Measurements from ENCODE around the gene NTN5. TPM values are rescaled to one million over a fixed set of nuclear protein-coding genes. Genes with fewer than 3 reads are reported as not detected.
"Not testable (repeated sequence)": the region's sequence is repeated elsewhere in the genome, so short reads cannot be mapped to it uniquely, and the experiment has no call there.

NTN5 gene
- total RNA-seq (2014; rRNA removed; shearing (Covaris generic)): not detected in 2 replicates
- not detected in 2 replicates for polyA plus RNA-seq (2015; cell fraction: cytosol; rRNA removed)
- not detected in 2 replicates for polyA plus RNA-seq (2015; cell fraction: nucleus; rRNA removed)

DNA sequence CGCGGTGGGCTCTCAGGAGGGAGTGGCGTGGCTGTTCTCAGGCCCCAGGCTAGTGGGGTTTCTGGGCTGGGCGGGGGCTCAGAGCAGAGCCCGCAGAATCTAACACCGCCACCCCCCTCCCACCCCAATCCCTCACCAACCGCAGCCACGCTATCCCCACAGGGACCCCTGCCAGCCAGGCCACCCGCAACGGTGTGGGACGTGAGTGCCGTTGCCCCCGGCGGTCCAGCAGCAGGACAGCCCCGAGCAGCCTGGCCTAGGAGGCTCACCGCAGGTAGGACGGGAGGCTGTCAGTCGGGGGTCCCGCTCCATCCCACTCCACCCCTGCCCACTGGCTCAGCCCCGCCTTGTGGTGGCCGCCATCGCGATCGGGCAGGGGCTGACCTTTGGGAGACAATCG lies at the start of gene NTN5:
TSS of gene NTN5 (minus strand) at position 24 of the 400 bp plus-strand sequence. CDS start 2,031 bp downstream, outside the sequence.
- no peak for DNase-seq (ENCODE audit: low read depth)

DNA sequence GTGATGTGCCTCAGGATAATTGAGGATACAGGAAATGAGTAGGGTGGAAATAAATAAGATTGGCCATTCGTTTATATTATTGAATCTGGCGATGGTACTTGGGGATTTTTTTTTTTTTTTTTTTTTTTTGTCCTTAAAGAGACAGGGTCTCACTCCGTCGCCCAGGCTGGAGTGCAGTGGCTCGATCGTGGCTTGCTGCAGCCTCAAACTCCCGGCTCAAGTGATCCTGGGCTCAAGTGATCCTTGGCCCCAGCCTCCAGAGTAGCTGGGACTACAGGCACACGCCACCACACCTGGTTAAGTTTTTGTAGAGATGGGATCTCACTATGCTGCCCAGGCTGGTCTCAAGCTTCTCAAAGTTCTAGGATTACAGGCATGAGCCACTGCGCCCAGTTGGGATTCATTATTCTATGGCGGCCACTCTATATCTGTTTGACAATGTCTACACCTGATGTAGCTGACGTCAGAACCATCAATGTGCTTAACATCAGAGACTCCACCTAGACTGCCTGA lies 49.4 kb upstream of the NTN5 start:
- DNase-seq (ENCODE audit: low read depth): no peak

- peak; percentile 97 for DNase-seq (ENCODE audit: low read depth)
Observed at GRCh38 chr19:48720613-48721296, 47.9 kb upstream of the NTN5 start.

GRCh38 chr19:48720251-48720612 lies 47.4 kb upstream of the NTN5 start:
- DNase-seq (ENCODE audit: low read depth): no peak

- no peak for DNase-seq (ENCODE audit: low read depth)
Observed at GRCh38 chr19:48719263-48720171, 46.7 kb upstream of the NTN5 start, which contains the start of gene MAMSTR. Gene MAMSTR (minus strand): TSS chr19:48719725. CDS start chr19:48719031, 694 bp downstream.

DNA sequence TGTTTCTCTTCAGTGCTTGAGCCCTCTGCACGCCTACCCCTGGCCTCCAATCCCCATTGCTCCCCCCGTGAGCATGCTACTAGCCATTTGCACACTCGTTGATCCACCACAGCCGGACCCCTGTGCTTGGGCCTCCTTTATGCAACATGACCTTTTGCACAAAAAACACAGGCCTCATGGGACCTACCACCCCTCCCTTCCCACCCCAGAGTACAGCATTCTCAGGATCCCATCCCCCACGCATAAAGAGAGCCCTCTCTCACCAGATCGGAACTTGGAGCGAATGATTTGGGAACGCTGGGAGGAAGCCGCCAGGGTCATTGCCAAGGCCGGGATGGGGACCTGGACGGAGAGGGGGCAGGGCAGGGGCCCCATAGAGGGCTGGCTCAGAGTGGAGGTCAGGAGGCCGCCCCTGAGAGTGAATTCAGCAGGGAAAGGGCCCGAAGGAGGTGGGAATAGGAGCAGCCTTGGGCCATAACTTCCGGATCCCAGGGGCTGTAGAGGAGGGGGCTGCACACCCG lies 46.0 kb upstream of the NTN5 start:
- no peak for DNase-seq (ENCODE audit: low read depth)

DNA sequence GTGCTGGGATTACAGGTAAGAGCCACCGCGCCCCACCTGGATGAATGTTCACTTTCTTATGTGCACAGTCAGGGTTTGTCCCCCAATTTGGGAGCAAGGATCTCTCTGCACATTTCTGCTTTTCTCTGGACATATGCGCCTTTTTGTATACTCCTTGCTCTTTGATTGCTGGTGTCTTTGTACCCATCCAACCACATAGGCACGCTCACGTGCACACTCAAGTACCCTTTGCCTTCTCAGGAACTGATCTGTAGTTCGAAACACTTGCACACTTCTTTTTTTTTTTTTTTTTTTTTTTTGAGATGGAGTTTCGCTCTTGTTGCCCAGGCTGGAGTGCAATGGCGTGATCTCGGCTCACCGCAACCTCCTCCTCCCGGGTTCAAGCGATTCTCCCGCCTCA lies 45.3 kb upstream of the NTN5 start:
- DNase-seq (ENCODE audit: low read depth): not testable (repeated sequence)

DNA sequence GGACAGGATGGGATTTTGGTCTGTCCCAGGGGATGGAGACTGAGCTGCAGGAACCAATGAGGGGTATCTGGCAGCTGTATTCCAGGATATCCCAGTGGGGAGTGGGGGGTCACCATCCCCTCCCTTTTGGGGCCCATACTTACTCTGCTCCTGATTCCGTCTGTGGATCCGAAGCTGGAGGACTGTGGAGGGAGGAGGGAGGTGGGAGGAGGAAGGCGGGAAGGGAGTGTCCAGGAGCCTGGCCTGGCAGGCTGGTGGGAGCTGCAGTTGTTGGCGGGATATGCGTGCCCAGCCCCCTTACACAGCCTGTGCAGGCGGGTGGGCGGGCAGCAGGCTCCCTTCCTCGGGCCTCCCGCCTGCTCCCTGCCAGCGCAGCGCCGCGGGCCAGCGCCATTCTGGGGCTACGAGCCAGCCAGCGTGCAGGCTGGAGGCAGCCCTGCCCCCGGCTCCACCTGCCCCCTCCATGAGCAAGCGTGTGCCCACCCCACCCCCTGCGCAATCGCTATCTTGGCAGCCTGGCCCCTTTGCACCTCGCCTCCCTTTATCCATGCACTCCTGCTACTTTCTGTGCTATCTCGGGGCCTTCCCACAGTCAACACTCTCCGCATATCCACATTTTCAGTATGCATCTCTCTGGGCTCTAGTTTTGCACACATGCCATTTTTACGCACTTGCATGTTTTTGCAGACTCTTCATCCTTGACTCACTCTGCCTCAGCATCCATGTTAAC lies 43.9 kb upstream of the NTN5 start:
- no peak for DNase-seq (ENCODE audit: low read depth)

- no peak for DNase-seq (ENCODE audit: low read depth)
Observed at GRCh38 chr19:48715681-48716171, 42.9 kb upstream of the NTN5 start.

DNA sequence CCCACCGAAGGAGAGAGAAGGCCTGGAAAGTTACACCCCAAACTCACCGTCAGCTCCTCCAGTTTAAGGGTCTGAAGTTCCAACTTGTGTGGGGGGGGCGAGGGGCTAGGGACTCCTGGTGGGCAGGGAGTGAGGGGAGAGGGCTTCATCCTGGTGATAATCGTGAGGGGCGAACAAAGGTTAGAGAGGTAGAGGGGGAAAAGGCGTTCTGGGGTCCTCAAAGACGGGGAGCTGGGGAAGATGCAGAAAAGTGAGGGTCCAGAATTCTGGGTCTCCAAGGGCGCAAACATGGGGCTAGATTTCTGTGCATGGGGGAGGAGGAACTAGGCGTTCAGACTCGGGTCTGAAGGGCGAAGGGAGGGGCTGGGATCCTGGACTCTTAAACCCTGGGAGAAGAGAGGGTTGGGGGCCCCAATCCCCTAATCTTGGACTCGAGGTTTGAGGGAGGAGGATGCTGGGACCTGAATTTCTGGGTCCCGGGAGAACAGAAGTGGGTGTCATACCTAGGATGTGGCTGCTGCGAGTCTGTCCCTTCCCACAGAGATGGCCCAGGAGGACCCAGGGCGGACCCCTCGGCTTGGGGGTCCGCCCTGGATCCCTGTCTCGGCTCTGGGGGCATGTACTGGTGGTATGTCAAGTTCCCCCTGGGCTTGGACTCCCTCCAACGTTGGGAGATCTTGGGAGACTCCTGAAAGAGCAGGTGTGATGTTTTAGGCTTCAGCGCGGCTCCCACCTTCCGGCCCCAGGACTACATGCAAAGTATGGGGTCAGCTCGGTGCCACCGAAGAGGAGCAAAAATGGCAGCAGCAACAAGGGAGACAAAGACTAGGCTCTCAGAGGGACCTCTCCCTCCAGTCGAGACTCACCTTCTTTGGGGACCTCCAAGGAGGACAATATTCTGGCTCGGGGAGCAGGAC lies 42.2 kb upstream of the NTN5 start:
- DNase-seq (ENCODE audit: low read depth): no peak

DNA sequence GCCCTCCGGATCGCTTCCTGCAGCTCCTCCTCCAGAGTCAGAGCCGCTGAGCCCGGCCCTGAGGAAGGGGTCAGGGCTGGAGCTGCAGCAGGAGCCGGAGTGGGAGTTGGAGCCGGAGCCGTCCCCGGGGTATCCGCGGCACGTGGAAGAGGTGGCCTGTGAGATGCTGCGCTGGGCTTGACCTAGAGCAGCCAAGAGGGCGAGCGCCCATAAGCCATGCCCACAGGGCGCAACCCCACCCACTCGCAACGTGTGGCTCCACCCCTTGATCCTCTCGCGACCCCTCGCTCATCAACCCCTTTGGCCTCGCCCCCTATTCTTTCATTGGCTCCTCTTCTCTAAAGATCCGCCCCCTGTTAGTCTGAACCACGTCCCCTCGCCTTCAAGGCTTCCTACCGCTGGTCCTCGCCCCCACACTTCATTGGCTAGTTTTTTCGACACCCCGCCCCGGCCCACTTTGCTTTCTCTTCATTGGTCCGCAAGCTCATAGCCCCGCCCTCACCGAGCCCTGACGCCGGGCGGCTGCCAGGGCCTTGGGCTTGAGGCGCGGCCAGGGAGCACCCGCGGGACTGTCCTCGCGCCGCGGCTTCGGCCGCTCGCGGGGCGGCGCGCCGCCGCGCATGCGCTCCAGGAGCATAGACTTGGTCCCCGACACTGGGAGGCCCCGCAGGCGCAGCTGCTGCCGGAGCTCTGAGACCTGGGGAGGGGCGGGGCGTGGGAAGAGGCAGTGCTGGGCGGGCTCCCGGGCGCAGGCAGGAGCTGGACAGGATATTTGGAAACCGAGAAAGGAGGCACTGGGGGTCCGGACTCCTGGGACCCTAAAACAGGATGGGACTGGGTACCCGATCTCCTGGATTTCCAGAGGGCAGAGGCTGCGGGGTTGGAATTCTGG lies 41.3 kb upstream of the NTN5 start:
- DNase-seq (ENCODE audit: low read depth): peak; percentile 97

- no peak for DNase-seq (ENCODE audit: low read depth)
Observed at GRCh38 chr19:48713041-48713863, 40.4 kb upstream of the NTN5 start.

- DNase-seq (ENCODE audit: low read depth): no peak
Observed at GRCh38 chr19:48711106-48711662, 38.4 kb upstream of the NTN5 start.

- DNase-seq (ENCODE audit: low read depth): no peak
Observed at GRCh38 chr19:48708471-48708870, 35.7 kb upstream of the NTN5 start.

DNA sequence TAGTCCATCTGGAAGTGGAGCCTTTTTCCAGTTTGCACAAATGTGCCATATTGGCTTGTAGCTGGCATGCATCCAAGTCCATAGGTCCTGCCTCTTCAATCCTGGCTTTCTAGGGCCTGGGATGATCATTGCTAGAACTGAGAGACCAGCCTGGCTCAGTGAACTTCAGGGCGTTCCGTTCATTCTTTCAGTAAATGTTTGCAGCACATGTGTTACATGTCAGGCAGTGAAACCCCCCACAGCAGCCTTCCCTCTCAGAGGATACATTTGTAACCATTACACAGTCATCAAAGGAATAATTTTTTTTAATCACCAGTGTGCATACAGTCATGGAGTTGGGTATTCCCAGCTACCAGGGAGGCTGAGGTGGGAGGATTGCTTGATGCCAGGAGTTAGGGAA lies 32.6 kb upstream of the NTN5 start:
- DNase-seq (ENCODE audit: low read depth): no peak

DNA sequence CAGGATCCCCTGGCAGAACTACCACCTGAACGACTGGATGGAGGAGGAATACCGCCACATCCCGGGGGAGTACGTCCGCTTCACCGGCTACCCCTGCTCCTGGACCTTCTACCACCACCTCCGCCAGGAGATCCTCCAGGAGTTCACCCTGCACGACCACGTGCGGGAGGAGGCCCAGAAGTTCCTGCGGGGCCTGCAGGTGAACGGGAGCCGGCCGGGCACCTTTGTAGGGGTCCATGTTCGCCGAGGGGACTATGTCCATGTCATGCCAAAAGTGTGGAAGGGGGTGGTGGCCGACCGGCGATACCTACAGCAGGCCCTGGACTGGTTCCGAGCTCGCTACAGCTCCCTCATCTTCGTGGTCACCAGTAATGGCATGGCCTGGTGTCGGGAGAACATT lies 30.5 kb upstream of the NTN5 start:
- no peak for DNase-seq (ENCODE audit: low read depth)

GRCh38 chr19:48702701-48703100 lies 29.9 kb upstream of the NTN5 start:
- DNase-seq (ENCODE audit: low read depth): no peak

DNA sequence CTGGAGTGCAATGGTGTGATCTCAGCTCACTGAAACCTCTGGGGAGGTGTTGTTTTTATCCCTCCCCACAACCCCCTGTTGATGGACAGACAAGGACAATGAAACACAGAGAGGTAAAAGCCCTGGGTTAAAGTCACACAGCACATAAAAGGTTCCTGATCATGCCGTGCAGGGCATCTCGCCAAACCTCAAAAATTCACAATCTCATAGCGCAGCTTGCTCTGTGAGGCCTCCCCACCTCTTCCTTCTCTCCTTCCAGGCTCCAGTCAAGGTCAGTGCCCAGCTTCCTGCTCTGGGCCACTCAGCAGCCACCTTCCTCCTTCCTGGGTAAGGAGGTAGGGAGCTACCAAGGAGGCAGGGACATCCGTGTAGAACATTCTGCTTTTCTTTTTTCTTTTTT lies 25.2 kb upstream of the NTN5 start:
- DNase-seq (ENCODE audit: low read depth): peak; percentile 71

All from HT1080 (cell line).